ENCODE data around the gene GPATCH1.

The GPATCH1 gene

DNA sequence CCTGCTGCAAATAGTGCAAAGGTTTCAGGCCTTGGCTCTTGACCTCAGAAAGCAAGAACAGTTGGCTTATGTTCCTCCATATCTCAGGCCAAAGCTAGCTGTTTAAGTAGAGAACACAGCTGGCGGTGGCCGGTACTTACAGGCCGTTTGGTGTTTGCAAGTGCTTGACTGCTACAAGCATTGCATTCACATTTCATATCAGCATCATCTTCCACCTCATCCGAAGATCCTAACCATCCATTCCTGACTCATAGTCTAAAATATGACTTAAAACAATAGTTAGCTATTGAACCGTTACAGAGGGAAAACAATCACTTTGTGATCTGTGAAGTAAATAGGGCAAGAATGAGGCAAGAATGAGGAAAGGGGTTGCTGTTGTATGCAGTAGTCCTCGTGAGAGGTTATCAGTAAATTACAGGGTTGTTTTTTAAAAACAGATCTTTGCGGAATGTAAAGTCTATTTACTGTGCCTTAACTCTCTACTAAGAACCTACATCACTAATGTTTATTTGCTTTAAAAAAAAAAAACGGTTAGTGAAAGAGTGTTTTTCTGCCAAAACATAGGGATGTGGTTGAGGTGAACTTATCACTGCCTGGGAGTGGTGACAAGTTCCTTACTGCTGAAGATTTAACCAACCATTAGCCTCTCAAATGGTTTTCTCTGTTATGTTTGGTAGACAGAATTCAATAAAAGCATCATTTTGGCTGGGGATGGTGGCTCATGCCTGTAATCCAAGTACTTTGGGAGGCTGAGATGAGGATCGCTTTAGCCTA is 29.3 kb downstream of the GPATCH1 start:
- TF ChIP-seq, protein P1, sequence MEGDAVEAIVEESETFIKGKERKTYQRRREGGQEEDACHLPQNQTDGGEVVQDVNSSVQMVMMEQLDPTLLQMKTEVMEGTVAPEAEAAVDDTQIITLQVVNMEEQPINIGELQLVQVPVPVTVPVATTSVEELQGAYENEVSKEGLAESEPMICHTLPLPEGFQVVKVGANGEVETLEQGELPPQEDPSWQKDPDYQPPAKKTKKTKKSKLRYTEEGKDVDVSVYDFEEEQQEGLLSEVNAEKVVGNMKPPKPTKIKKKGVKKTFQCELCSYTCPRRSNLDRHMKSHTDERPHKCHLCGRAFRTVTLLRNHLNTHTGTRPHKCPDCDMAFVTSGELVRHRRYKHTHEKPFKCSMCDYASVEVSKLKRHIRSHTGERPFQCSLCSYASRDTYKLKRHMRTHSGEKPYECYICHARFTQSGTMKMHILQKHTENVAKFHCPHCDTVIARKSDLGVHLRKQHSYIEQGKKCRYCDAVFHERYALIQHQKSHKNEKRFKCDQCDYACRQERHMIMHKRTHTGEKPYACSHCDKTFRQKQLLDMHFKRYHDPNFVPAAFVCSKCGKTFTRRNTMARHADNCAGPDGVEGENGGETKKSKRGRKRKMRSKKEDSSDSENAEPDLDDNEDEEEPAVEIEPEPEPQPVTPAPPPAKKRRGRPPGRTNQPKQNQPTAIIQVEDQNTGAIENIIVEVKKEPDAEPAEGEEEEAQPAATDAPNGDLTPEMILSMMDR (IDR thresholded peaks at IDR 0.05; ENCODE audit: extremely low read depth, insufficient read depth, missing control alignments) = no peak
- DNase-seq (ENCODE audit: low spot score) = no peak
- in situ Hi-C loops (cut with MboI; ENCODE audit: low pct_unique_long_range_greater_than_20kb, low sequenced_read_pairs, unreplicated experiment) = loop anchor here (10.0 kb wide), 1 partner anchor 136 kb away; the partner anchor contains the start of genes CEP89 and FAAP24

DNA sequence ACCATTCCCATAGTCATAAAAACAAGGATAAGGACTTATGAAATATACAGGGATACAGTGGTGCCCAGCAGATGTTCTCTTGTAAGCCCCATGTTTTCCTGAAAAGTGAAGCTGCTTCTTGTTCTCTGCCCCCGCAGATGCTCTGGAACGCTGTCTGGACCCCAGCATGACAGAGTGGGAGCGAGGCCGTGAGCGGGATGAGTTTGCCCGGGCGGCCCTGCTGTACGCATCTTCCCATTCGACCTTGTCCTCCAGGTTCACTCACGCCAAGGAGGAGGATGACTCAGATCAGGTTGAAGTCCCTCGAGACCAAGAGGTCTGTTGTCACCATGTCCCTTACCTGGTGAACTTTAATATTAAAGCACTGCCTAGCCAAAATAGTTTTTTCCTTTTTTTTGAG is 30.6 kb downstream of the GPATCH1 start:
- TF ChIP-seq, protein P1 (IDR thresholded peaks at IDR 0.05; ENCODE audit: extremely low read depth, insufficient read depth, missing control alignments) = no peak
- in situ Hi-C loops (cut with MboI; ENCODE audit: low pct_unique_long_range_greater_than_20kb, low sequenced_read_pairs, unreplicated experiment) = loop anchor here (10.0 kb wide), 1 partner anchor 137 kb away; the partner anchor contains the start of genes CEP89 and FAAP24

DNA sequence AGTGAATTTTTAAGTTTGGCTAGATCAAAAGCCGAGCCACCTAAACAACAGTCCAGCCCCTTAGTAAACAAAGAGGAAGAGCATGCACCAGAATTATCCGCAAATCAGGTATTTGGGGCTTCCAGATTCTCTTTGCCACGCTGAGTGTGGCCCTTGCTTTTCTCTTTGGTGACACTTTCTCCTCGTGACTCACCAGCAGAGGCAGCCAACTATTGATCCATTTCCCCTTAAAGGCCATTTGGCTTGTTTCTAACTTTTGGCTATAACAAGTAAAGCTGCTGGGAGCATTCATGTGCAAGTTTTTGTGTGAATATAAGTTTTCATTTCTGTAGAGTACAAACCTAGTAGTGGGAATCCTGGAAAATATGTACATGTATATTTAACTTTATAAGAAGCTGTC is 33.3 kb downstream of the GPATCH1 start:
- in situ Hi-C loops (cut with MboI; ENCODE audit: low pct_unique_long_range_greater_than_20kb, low sequenced_read_pairs, unreplicated experiment) = loop anchor here (10.0 kb wide), 1 partner anchor 140 kb away; the partner anchor contains the start of genes CEP89 and FAAP24
- TF ChIP-seq, protein P1 (IDR thresholded peaks at IDR 0.05; ENCODE audit: extremely low read depth, insufficient read depth, missing control alignments) = no peak
- DNase-seq (ENCODE audit: low spot score) = no peak

More for the DNA sequence above, 30.6 kb downstream of the GPATCH1 start:
- no peak for DNase-seq (ENCODE audit: low spot score)

DNA sequence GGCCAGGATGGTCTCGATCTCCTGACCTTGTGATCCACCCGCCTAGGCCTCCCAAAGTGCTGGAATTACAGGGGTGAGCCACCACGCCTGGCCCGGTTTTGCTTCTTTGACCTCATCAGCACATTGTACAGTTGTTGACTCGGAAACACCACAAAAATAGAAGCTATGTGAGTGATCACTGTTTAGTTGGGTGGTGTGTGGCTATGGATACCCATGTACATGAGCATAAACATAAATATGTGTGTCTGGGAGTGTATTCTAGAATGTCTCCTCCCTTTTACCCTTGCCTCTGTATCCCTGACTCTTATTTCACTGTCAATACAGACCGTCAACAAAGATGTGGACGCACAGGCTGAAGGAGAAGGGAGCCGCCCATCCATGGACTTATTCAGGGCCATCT is 36.5 kb downstream of the GPATCH1 start:
- in situ Hi-C loops (cut with MboI; ENCODE audit: low pct_unique_long_range_greater_than_20kb, low sequenced_read_pairs, unreplicated experiment) = loop anchor here (10.0 kb wide), 1 partner anchor 143 kb away; the partner anchor contains the start of genes CEP89 and FAAP24
- TF ChIP-seq, protein P1 (IDR thresholded peaks at IDR 0.05; ENCODE audit: extremely low read depth, insufficient read depth, missing control alignments) = no peak

DNA sequence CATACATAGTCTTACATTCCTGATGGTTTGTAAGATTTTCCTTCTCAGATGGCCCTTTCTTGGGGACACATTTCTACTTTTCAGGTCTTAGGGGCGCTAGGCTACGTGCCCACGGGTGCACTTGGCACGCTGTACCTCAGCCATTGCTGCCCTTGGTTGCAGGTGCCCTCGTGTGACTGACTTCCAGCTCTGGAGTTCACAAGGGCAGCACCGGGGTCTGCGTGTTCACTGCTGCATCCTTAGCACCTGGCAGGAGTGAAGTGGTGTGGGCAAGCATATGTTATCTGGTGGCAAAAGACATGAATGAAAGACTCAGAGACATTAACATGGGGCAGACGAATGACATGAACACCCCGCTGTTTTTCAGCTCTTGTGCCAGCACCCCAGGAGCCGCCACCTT is 37.7 kb downstream of the GPATCH1 start:
- TF ChIP-seq, protein P1 (IDR thresholded peaks at IDR 0.05; ENCODE audit: extremely low read depth, insufficient read depth, missing control alignments) = no peak
- in situ Hi-C loops (cut with MboI; ENCODE audit: low pct_unique_long_range_greater_than_20kb, low sequenced_read_pairs, unreplicated experiment) = loop anchor here (10.0 kb wide), 1 partner anchor 144 kb away; the partner anchor contains the start of genes CEP89 and FAAP24
- no peak for DNase-seq (ENCODE audit: low spot score)

More for the DNA sequence above, 36.5 kb downstream of the GPATCH1 start:
- no peak for DNase-seq (ENCODE audit: low spot score)

DNA sequence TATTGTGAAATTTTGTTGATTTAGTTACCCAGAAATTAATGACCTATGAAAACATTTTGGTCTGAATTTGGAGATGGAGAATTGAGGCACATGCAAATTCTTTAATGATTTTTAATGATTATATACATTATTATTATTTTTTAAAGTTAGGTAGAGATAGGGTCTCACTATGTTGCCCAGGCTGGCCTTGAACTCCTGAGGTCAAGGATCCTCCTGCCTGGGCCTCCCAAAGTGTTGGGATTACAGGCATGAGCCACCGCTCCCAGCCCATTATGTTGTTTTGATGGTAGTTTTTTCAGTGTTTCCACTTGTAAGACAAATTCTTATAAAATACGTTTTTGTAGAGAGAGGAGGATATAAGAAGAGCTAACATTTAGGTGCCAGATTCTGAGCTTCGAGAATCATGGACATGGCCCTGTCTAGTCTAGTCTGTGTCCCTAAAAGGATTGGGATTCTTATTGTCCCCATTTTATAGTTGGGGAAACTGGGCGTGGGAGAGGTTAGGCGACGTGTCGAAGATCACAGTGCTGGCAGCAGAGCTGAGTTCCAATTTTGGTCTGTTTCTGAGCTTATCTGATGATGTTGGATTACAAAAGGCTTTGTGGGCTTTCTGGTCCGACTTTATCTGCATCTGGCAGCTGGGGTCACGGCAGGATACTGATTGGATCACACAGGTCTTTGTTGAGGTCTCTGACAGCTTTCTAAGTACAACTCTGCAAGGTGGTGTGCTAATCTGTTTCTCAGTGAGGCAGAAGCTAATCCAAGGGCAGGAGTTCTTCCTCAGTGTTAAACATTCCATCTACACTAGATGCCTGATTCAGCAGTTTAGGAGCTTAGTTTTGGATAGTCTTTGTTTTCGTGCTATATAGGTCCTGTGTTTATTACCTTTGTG is 43.5 kb downstream of the GPATCH1 start:
- no peak for DNase-seq (ENCODE audit: low spot score)
- TF ChIP-seq, protein P1 (IDR thresholded peaks at IDR 0.05; ENCODE audit: extremely low read depth, insufficient read depth, missing control alignments) = no peak
- in situ Hi-C loops (cut with MboI; ENCODE audit: low pct_unique_long_range_greater_than_20kb, low sequenced_read_pairs, unreplicated experiment) = no loop called here
